ENCODE data around the gene FAM170B. TPM values are rescaled to one million over a fixed set of nuclear protein-coding genes. Genes with fewer than 3 reads are reported as not detected.

FAM170B gene
- total and polyA plus RNA-seq, 12 donors = not detected

- H3K27ac ChIP-seq = no peak overlapping the region
- intact Hi-C loops (cut with DNase I) = loop anchor here (1.0 to 10.0 kb wide), 10 partner anchors 159 to 607 kb away; no protein-coding TSS in a partner anchor
- DNase-seq (no peak), ATAC-seq (peak in 7 of 8 donors; percentile 48 to 77 (median 71))
- H3K4me3 ChIP-seq = no peak overlapping the region
- peaks cover 0 to 17% (median 7%) of the 10 kb centered on the region in 9 donors for H3K4me1 ChIP-seq
- H3K27me3 ChIP-seq = no peaks in the 10 kb centered on the region
- peak in 7 of 9 donors; percentile 45 to 70 (median 57) for TF ChIP-seq CTCF (IDR thresholded peaks at IDR 0.05)
- H3K36me3 ChIP-seq = peaks cover 0 to 72% (median 0%) of the 10 kb centered on the region in 9 donors
- no peaks in the 10 kb centered on the region for H3K9me3 ChIP-seq
- 50 to 57% methylated on average over 8 of the region's 8 CpGs for WGBS, 2 donors
Observed at GRCh38 chr10:49161411-49161997, 27.7 kb upstream of the FAM170B start.

- Histone ChIP-seq H3K27ac (no peak overlapping the region), H3K36me3 (peaks cover 0 to 68% (median 0%) of the 10 kb centered on the region in 9 donors)
- WGBS, 2 donors = 93 to 96% methylated on average over 5 of the region's 5 CpGs
Observed at GRCh38 chr10:49160814-49161213, 27.0 kb upstream of the FAM170B start.

GRCh38 chr10:49160110-49160509, 26.3 kb upstream of the FAM170B start:
- 92 to 94% methylated on average over 5 of the region's 5 CpGs for WGBS, 2 donors
- Histone ChIP-seq H3K27ac (no peak overlapping the region), H3K9me3 (no peaks in the 10 kb centered on the region), H3K36me3 (peaks cover 0 to 61% (median 0%) of the 10 kb centered on the region in 9 donors), H3K4me3 (no peak overlapping the region), H3K4me1 (peaks cover 0 to 14% (median 6%) of the 10 kb centered on the region in 9 donors), H3K27me3 (no peaks in the 10 kb centered on the region)
- ATAC-seq (no peak), DNase-seq (no peak)
- intact Hi-C loops (cut with DNase I) = loop anchor here (2.0 to 10.0 kb wide), 9 partner anchors 158 to 605 kb away; no protein-coding TSS in a partner anchor
- no peak for TF ChIP-seq CTCF (IDR thresholded peaks at IDR 0.05)

More at GRCh38 chr10:49160814-49161213, 27.0 kb upstream of the FAM170B start:
- no peak for TF ChIP-seq CTCF (IDR thresholded peaks at IDR 0.05)
- H3K27me3 ChIP-seq = no peaks in the 10 kb centered on the region
- H3K4me3 ChIP-seq = no peak overlapping the region
- DNase-seq = no peak
- no peak for ATAC-seq
- intact Hi-C loops (cut with DNase I) = loop anchor here (1.0 to 10.0 kb wide), 10 partner anchors 159 to 606 kb away; no protein-coding TSS in a partner anchor
- H3K4me1 ChIP-seq = peaks cover 0 to 14% (median 6%) of the 10 kb centered on the region in 9 donors
- no peaks in the 10 kb centered on the region for H3K9me3 ChIP-seq

GRCh38 chr10:49158915-49159314, 25.1 kb upstream of the FAM170B start:
- DNase-seq (no peak), ATAC-seq (no peak)
- Histone ChIP-seq H3K27ac (no peak overlapping the region), H3K9me3 (no peaks in the 10 kb centered on the region), H3K4me3 (no peak overlapping the region), H3K36me3 (peaks cover 0 to 63% (median 0%) of the 10 kb centered on the region in 9 donors), H3K27me3 (no peaks in the 10 kb centered on the region), H3K4me1 (peaks cover 0 to 10% (median 6%) of the 10 kb centered on the region in 9 donors)
- intact Hi-C loops (cut with DNase I) = no loop called here
- WGBS, 2 donors = 62 to 68% methylated on average over 3 of the region's 3 CpGs
- TF ChIP-seq CTCF (IDR thresholded peaks at IDR 0.05) = no peak

All from heart right ventricle (tissue), 16 donors.